Mucosa of rectum (tissue), 2 donors: ENCODE results near the gene CAMTA1.

Experiments used
- H3K27ac ChIP-seq, 2 donors: one replicate each; pipeline ENCODE4 v1.7.0; 2013; ENCODE audit warnings: inconsistent platforms in 2 of 2, low read depth in 2 of 2, low read length in 2 of 2
- H3K27me3 ChIP-seq, 2 donors: one replicate each; pipeline ENCODE4 v1.7.0; 2013; ENCODE audit warnings: low read length in 2 of 2; ENCODE audit not compliant: control insufficient read depth in 2 of 2, insufficient read depth in 2 of 2
- H3K36me3 ChIP-seq, 2 donors: one replicate each; pipeline ENCODE4 v1.7.0; 2013; ENCODE audit warnings: low read length in 2 of 2; ENCODE audit not compliant: control insufficient read depth in 2 of 2, insufficient read depth in 2 of 2
- H3K4me1 ChIP-seq, 2 donors: one replicate each; pipeline ENCODE4 v1.7.0; 2013; ENCODE audit warnings: low read length in 2 of 2, mild to moderate bottlenecking in 1 of 2; ENCODE audit not compliant: control insufficient read depth in 2 of 2, insufficient read depth in 2 of 2
- H3K4me3 ChIP-seq, 2 donors: one replicate each; pipeline ENCODE4 v1.7.0; 2013; ENCODE audit warnings: low read length in 2 of 2
- H3K9ac ChIP-seq, 2 donors: one replicate each; pipeline ENCODE4 v1.7.0; 2013; ENCODE audit warnings: low read length in 2 of 2, low read depth in 1 of 2, mild to moderate bottlenecking in 1 of 2
- H3K9me3 ChIP-seq, 2 donors: one replicate each; pipeline ENCODE4 v1.7.0; 2013; ENCODE audit warnings: low read length in 2 of 2; ENCODE audit not compliant: control insufficient read depth in 2 of 2
- donor health status: healthy.
- donor health status: Normal muscosa, but diverticular disease.

The CAMTA1 gene

GRCh38 chr1:7438921-7439655 is 653.8 kb downstream of the CAMTA1 start:
- Histone ChIP-seq H3K9me3 (no peaks in the 10 kb centered on the region), H3K27ac (no peak overlapping the region), H3K27me3 (no peaks in the 10 kb centered on the region), H3K9ac (no peak overlapping the region), H3K4me1 (no peaks in the 10 kb centered on the region), H3K36me3 (no peaks in the 10 kb centered on the region), H3K4me3 (no peak overlapping the region)

- H3K4me1 ChIP-seq: no peaks in the 10 kb centered on the region
- no peaks in the 10 kb centered on the region for H3K27me3 ChIP-seq
- no peak overlapping the region for H3K4me3 ChIP-seq
- no peak overlapping the region for H3K9ac ChIP-seq
- H3K36me3 ChIP-seq: no peaks in the 10 kb centered on the region
- H3K9me3 ChIP-seq: no peaks in the 10 kb centered on the region
- H3K27ac ChIP-seq: no peak overlapping the region
Measured at GRCh38 chr1:7440154-7440553, 654.9 kb downstream of the CAMTA1 start.

- Histone ChIP-seq H3K4me3 (no peak overlapping the region), H3K4me1 (no peaks in the 10 kb centered on the region), H3K27ac (no peak overlapping the region), H3K27me3 (no peaks in the 10 kb centered on the region), H3K9ac (no peak overlapping the region), H3K9me3 (no peaks in the 10 kb centered on the region), H3K36me3 (no peaks in the 10 kb centered on the region)
Measured at GRCh38 chr1:7441143-7441841, 656.0 kb downstream of the CAMTA1 start.

- no peaks in the 10 kb centered on the region for H3K36me3 ChIP-seq
- H3K27me3 ChIP-seq: no peaks in the 10 kb centered on the region
- H3K4me3 ChIP-seq: no peak overlapping the region
- H3K9ac ChIP-seq: no peak overlapping the region
- no peaks in the 10 kb centered on the region for H3K4me1 ChIP-seq
- H3K27ac ChIP-seq: no peak overlapping the region
- H3K9me3 ChIP-seq: no peaks in the 10 kb centered on the region
Measured at GRCh38 chr1:7442036-7442435, 656.8 kb downstream of the CAMTA1 start.

GRCh38 chr1:7442918-7443317 is 657.7 kb downstream of the CAMTA1 start:
- Histone ChIP-seq H3K27me3 (no peaks in the 10 kb centered on the region), H3K27ac (no peak overlapping the region), H3K36me3 (no peaks in the 10 kb centered on the region), H3K9ac (no peak overlapping the region), H3K4me1 (no peaks in the 10 kb centered on the region), H3K9me3 (no peaks in the 10 kb centered on the region), H3K4me3 (no peak overlapping the region)

- Histone ChIP-seq H3K4me3 (no peak overlapping the region), H3K27ac (no peak overlapping the region), H3K9ac (no peak overlapping the region), H3K4me1 (no peaks in the 10 kb centered on the region), H3K9me3 (no peaks in the 10 kb centered on the region), H3K36me3 (no peaks in the 10 kb centered on the region), H3K27me3 (no peaks in the 10 kb centered on the region)
Measured at GRCh38 chr1:7444363-7444762, 659.1 kb downstream of the CAMTA1 start.

- Histone ChIP-seq H3K27me3 (no peaks in the 10 kb centered on the region), H3K9me3 (no peaks in the 10 kb centered on the region), H3K36me3 (no peaks in the 10 kb centered on the region), H3K4me1 (no peaks in the 10 kb centered on the region), H3K9ac (no peak overlapping the region), H3K27ac (no peak overlapping the region), H3K4me3 (no peak overlapping the region)
Measured at GRCh38 chr1:7447093-7447492, 661.8 kb downstream of the CAMTA1 start.

GRCh38 chr1:7447736-7448135 is 662.5 kb downstream of the CAMTA1 start:
- no peak overlapping the region for H3K9ac ChIP-seq
- no peaks in the 10 kb centered on the region for H3K9me3 ChIP-seq
- H3K4me3 ChIP-seq: no peak overlapping the region
- H3K36me3 ChIP-seq: no peaks in the 10 kb centered on the region
- H3K27me3 ChIP-seq: no peaks in the 10 kb centered on the region
- no peak overlapping the region for H3K27ac ChIP-seq
- H3K4me1 ChIP-seq: no peaks in the 10 kb centered on the region

GRCh38 chr1:7448986-7449385 is 663.7 kb downstream of the CAMTA1 start:
- Histone ChIP-seq H3K27ac (no peak overlapping the region), H3K4me1 (no peaks in the 10 kb centered on the region), H3K4me3 (no peak overlapping the region), H3K9me3 (no peaks in the 10 kb centered on the region), H3K27me3 (no peaks in the 10 kb centered on the region), H3K36me3 (no peaks in the 10 kb centered on the region), H3K9ac (no peak overlapping the region)

- Histone ChIP-seq H3K4me1 (no peaks in the 10 kb centered on the region), H3K9me3 (no peaks in the 10 kb centered on the region), H3K27me3 (no peaks in the 10 kb centered on the region), H3K9ac (no peak overlapping the region), H3K4me3 (no peak overlapping the region), H3K27ac (no peak overlapping the region), H3K36me3 (no peaks in the 10 kb centered on the region)
Measured at GRCh38 chr1:7449750-7450149, 664.5 kb downstream of the CAMTA1 start.
